Liver (tissue), 9 donors: Measurements from ENCODE around the gene CCNI2. TPM values are rescaled to one million over a fixed set of nuclear protein-coding genes. Genes with fewer than 3 reads are reported as not detected.

Source experiments
- DNase-seq: peaks from one replicate; pipeline ENCODE4 v3.0.0-alpha.2; 2017; ENCODE audit warnings: low spot score
- H3K27ac ChIP-seq, 2 donors: one replicate each; pipeline ENCODE4 v1.7.0; 2013; ENCODE audit warnings: inconsistent platforms in 2 of 2, low read length in 2 of 2, control low read depth in 1 of 2, low read depth in 1 of 2, mild to moderate bottlenecking in 1 of 2
- H3K27me3 ChIP-seq, 4 donors: one replicate each; pipeline versions ENCODE4 v1.6.1 to v1.7.0; 2013; ENCODE audit warnings: low read length in 3 of 4, inconsistent platforms in 1 of 4, mild to moderate bottlenecking in 1 of 4, moderate library complexity in 1 of 4; ENCODE audit not compliant: control insufficient read depth in 4 of 4, insufficient read depth in 4 of 4
- H3K36me3 ChIP-seq, 4 donors: one replicate each; pipeline versions ENCODE4 v1.6.1 to v1.7.0; 2013; ENCODE audit warnings: low read length in 3 of 4, mild to moderate bottlenecking in 3 of 4, low read depth in 1 of 4, moderate library complexity in 1 of 4; ENCODE audit not compliant: control insufficient read depth in 4 of 4, insufficient read depth in 3 of 4
- H3K4me1 ChIP-seq, 4 donors: one replicate each; pipeline versions ENCODE4 v1.6.1 to v1.7.0; 2013; ENCODE audit warnings: low read length in 3 of 4, mild to moderate bottlenecking in 3 of 4, moderate library complexity in 1 of 4; ENCODE audit not compliant: control insufficient read depth in 4 of 4, insufficient read depth in 4 of 4
- H3K4me3 ChIP-seq, 3 donors: one replicate each; pipeline versions ENCODE4 v1.6.1 to v1.7.0; 2013; ENCODE audit warnings: low read length in 3 of 3, control low read depth in 1 of 3, low read depth in 1 of 3, mild to moderate bottlenecking in 1 of 3
- H3K9ac ChIP-seq, 2 donors: one replicate each; pipeline ENCODE4 v1.7.0; 2013; ENCODE audit warnings: low read length in 2 of 2, mild to moderate bottlenecking in 2 of 2, moderate library complexity in 2 of 2, control low read depth in 1 of 2, low read depth in 1 of 2
- H3K9me3 ChIP-seq, 4 donors: one replicate each; pipeline versions ENCODE4 v1.6.1 to v1.7.0; 2013; ENCODE audit warnings: low read length in 3 of 4; ENCODE audit not compliant: control insufficient read depth in 4 of 4
- ATF3 ChIP-seq: IDR thresholded peaks from 2 replicates; pipeline ENCODE4 v1.6.1; 2016; ENCODE audit warnings: antibody characterized with exemption
- CTCF ChIP-seq: fragments of 150-350 bp; IDR thresholded peaks from 2 replicates; pipeline ENCODE4 v1.5.1; 2017; ENCODE audit warnings: improper control_type of control experiment, low read depth, low read length; ENCODE audit not compliant: missing input control
- EGR1 ChIP-seq, 2 donors: IDR thresholded peaks; 2 replicates each; pipeline ENCODE4 v1.6.1; 2016 to 2018; ENCODE audit warnings: antibody characterized with exemption in 2 of 2, low read depth in 2 of 2
- FOXA1 ChIP-seq: IDR thresholded peaks from 2 replicates; pipeline ENCODE4 v1.6.1; 2016; ENCODE audit warnings: antibody characterized with exemption
- FOXA2 ChIP-seq: IDR thresholded peaks from 2 replicates; pipeline ENCODE4 v1.6.1; 2016; ENCODE audit warnings: antibody characterized with exemption
- HNF4A ChIP-seq, 2 donors: conservative IDR thresholded peaks; 2 replicates each; pipeline ENCODE4 v1.6.1; 2016; ENCODE audit warnings: antibody characterized with exemption in 2 of 2, mild to moderate bottlenecking in 2 of 2
- HNF4G ChIP-seq: IDR thresholded peaks from 2 replicates; pipeline ENCODE4 v1.6.1; 2016; ENCODE audit warnings: antibody characterized with exemption
- JUND ChIP-seq, 2 donors: IDR thresholded peaks; 2 replicates each; pipeline ENCODE4 v1.6.1; 2016; ENCODE audit warnings: antibody characterized with exemption in 2 of 2
- MAX ChIP-seq: IDR thresholded peaks from 2 replicates; pipeline ENCODE4 v1.6.1; 2016; ENCODE audit warnings: antibody characterized with exemption
- NR2F2 ChIP-seq: IDR thresholded peaks from 2 replicates; pipeline ENCODE4 v1.6.1; 2016; ENCODE audit warnings: antibody characterized with exemption
- RAD21 ChIP-seq, 2 donors: IDR thresholded peaks; 2 replicates each; pipeline ENCODE4 v1.6.1; 2016; ENCODE audit warnings: antibody characterized with exemption in 2 of 2, mild to moderate bottlenecking in 2 of 2
- RXRA ChIP-seq, 2 donors: IDR thresholded peaks; 2 replicates each; pipeline ENCODE4 v1.6.1; 2017 to 2018; ENCODE audit warnings: antibody characterized with exemption in 2 of 2, mild to moderate bottlenecking in 1 of 2
- SP1 ChIP-seq: IDR thresholded peaks from 2 replicates; pipeline ENCODE4 v1.6.1; 2018; ENCODE audit warnings: antibody characterized with exemption, mild to moderate bottlenecking
- TAF1 ChIP-seq: conservative IDR thresholded peaks from 2 replicates; pipeline ENCODE4 v1.6.1; 2016; ENCODE audit warnings: antibody characterized with exemption, mild to moderate bottlenecking
- YY1 ChIP-seq: IDR thresholded peaks from 2 replicates; pipeline ENCODE4 v1.6.1; 2016; ENCODE audit warnings: antibody characterized with exemption, mild to moderate bottlenecking
- ZBTB33 ChIP-seq: IDR thresholded peaks from 2 replicates; pipeline ENCODE4 v1.6.1; 2016; ENCODE audit warnings: antibody characterized with exemption
- WGBS: extraction: QIAGEN DNeasy Blood & Tissue Kit; methylation state at CpG from one replicate; pipeline ENCODE4 v1.1.7; 2013; 5-methylcytosine and 5-hydroxymethylcytosine counted together
- polyA plus RNA-seq, 2 donors: library from polyadenylated mRNA; stranded (reverse) in 1 of 2; unstranded in 1 of 2; fragments of 200-250 nt in 1 of 2; fragments of >200 nt in 1 of 2; fragmentation: Nextera tagmentation in 1 of 2; extraction: Ambion mirVana in 1 of 2; gene quantifications; one replicate each; pipeline versions ENCODE4 v1.2.1 to v1.2.3, GENCODE V29; 2013 to 2015
- total RNA-seq, 2 donors: library from RNA; depleted of rRNA; stranded (reverse); fragments of >200 nt; gene quantifications; one replicate each; pipeline ENCODE4 v1.2.3, GENCODE V29; 2014
- donor health status: healthy.
- donor health status: healthy.
- donor health status: healthy.
- donor health status: healthy.
- donor health status: healthy.

Gene CCNI2
- total and polyA plus RNA-seq, 4 donors: 0.02 to 0.57 (median 0.11) TPM

- Histone ChIP-seq H3K36me3 (no peaks in the 10 kb centered on the region), H3K4me3 (no peak overlapping the region), H3K27me3 (no peaks in the 10 kb centered on the region), H3K27ac (no peak overlapping the region), H3K4me1 (peaks cover 0 to 26% (median 19%) of the 10 kb centered on the region in 4 donors), H3K9ac (no peak overlapping the region), H3K9me3 (no peaks in the 10 kb centered on the region)
- DNase-seq: no peak
- TF ChIP-seq FOXA2 (no peak), HNF4A (conservative IDR thresholded peaks at IDR 0.05) (no peak)
- 94% methylated on average over 8 of the region's 8 CpGs for WGBS
Observed at GRCh38 chr5:132788990-132789886, 42.0 kb downstream of the CCNI2 start.

GRCh38 chr5:132790201-132790865 is 43.1 kb downstream of the CCNI2 start:
- WGBS: 32% methylated on average over 2 of the region's 2 CpGs

GRCh38 chr5:132791026-132791425 is 43.8 kb downstream of the CCNI2 start:
- WGBS: over 99% methylated on average over 3 of the region's 3 CpGs
- TF ChIP-seq JUND (IDR thresholded peaks at IDR 0.05) (no peak), EGR1 (IDR thresholded peaks at IDR 0.05; ENCODE audit: low read depth in 2 of 2) (no peak), HNF4G (no peak), CTCF (no peak), TAF1 (no peak), RAD21 (IDR thresholded peaks at IDR 0.05) (no peak), NR2F2 (no peak), RXRA (IDR thresholded peaks at IDR 0.05) (no peak), FOXA1 (no peak), FOXA2 (no peak), HNF4A (conservative IDR thresholded peaks at IDR 0.05) (no peak), ATF3 (no peak), ZBTB33 (no peak), SP1 (no peak), MAX (no peak), YY1 (no peak)

More at GRCh38 chr5:132790201-132790865, 43.1 kb downstream of the CCNI2 start:
- H3K27me3 ChIP-seq: no peaks in the 10 kb centered on the region
- H3K4me1 ChIP-seq: peaks cover 0 to 26% (median 19%) of the 10 kb centered on the region in 4 donors
- H3K9ac ChIP-seq: no peak overlapping the region
- no peak overlapping the region for H3K27ac ChIP-seq
- no peaks in the 10 kb centered on the region for H3K36me3 ChIP-seq
- DNase-seq: no peak
- H3K4me3 ChIP-seq: no peak overlapping the region
- H3K9me3 ChIP-seq: no peaks in the 10 kb centered on the region
- TF ChIP-seq RAD21 (IDR thresholded peaks at IDR 0.05) (peak in 1 of 2 donors; percentile 41), HNF4A (conservative IDR thresholded peaks at IDR 0.05) (peak in 1 of 2 donors; percentile 17), HNF4G (no peak)

More at GRCh38 chr5:132791026-132791425, 43.8 kb downstream of the CCNI2 start:
- peaks cover 0 to 26% (median 19%) of the 10 kb centered on the region in 4 donors for H3K4me1 ChIP-seq
- H3K27ac ChIP-seq: no peak overlapping the region
- H3K9me3 ChIP-seq: no peaks in the 10 kb centered on the region
- no peaks in the 10 kb centered on the region for H3K27me3 ChIP-seq
- H3K36me3 ChIP-seq: no peaks in the 10 kb centered on the region
- no peak overlapping the region for H3K4me3 ChIP-seq
- no peak overlapping the region for H3K9ac ChIP-seq
- DNase-seq: no peak
